Right renal pelvis (tissue), 4 donors: ENCODE measurements around the gene ZCCHC24. TPM values are rescaled to one million over a fixed set of nuclear protein-coding genes. Genes with fewer than 3 reads are reported as not detected.

Experiments used
- DNase-seq, 4 donors: peaks; one replicate each; pipeline ENCODE4 v3.0.0-alpha.2; 2013; ENCODE audit warnings: low read depth in 4 of 4, low spot score in 3 of 4, missing footprints in 1 of 4
- polyA plus RNA-seq, 4 donors: library from polyadenylated mRNA; unstranded; fragments of 120-200 nt; gene quantifications; one replicate each; pipeline ENCODE4 v1.2.1, GENCODE V29; 2013; ENCODE audit not compliant: insufficient read length in 4 of 4

ZCCHC24 gene
- polyA plus RNA-seq, 4 donors, result 25.4 to 27.9 (median 26.1) TPM

- no peak for DNase-seq
Observed at GRCh38 chr10:79433324-79434222, 11.9 kb downstream of the ZCCHC24 start.

- DNase-seq, result no peak
Observed at GRCh38 chr10:79431891-79432831, 13.3 kb downstream of the ZCCHC24 start.

GRCh38 chr10:79431428-79431827 is 14.0 kb downstream of the ZCCHC24 start:
- no peak for DNase-seq

- no peak for DNase-seq
Observed at GRCh38 chr10:79430936-79431335, 14.5 kb downstream of the ZCCHC24 start.

- no peak for DNase-seq
Observed at GRCh38 chr10:79430325-79430905, 15.0 kb downstream of the ZCCHC24 start.

- no peak for DNase-seq
Observed at GRCh38 chr10:79429751-79430150, 15.7 kb downstream of the ZCCHC24 start.

- no peak for DNase-seq
Observed at GRCh38 chr10:79427965-79428364, 17.5 kb downstream of the ZCCHC24 start.

- DNase-seq, result no peak
Observed at GRCh38 chr10:79425074-79425532, 20.3 kb downstream of the ZCCHC24 start.

GRCh38 chr10:79424221-79425073 is 21.0 kb downstream of the ZCCHC24 start:
- DNase-seq, result no peak

- no peak for DNase-seq
Observed at GRCh38 chr10:79422178-79422892, 23.1 kb downstream of the ZCCHC24 start.

- no peak for DNase-seq
Observed at GRCh38 chr10:79420974-79421688, 24.3 kb downstream of the ZCCHC24 start.

GRCh38 chr10:79418886-79419595 is 26.4 kb downstream of the ZCCHC24 start:
- DNase-seq, result no peak

GRCh38 chr10:79418274-79418673 is 27.1 kb downstream of the ZCCHC24 start:
- DNase-seq, result no peak

GRCh38 chr10:79417731-79418130 is 27.7 kb downstream of the ZCCHC24 start:
- no peak for DNase-seq

- no peak for DNase-seq
Observed at GRCh38 chr10:79417266-79417665, 28.2 kb downstream of the ZCCHC24 start.

- no peak for DNase-seq
Observed at GRCh38 chr10:79416578-79417255, 28.7 kb downstream of the ZCCHC24 start.
